Measurements from ENCODE around the gene POU2F1.

POU2F1 gene

DNA sequence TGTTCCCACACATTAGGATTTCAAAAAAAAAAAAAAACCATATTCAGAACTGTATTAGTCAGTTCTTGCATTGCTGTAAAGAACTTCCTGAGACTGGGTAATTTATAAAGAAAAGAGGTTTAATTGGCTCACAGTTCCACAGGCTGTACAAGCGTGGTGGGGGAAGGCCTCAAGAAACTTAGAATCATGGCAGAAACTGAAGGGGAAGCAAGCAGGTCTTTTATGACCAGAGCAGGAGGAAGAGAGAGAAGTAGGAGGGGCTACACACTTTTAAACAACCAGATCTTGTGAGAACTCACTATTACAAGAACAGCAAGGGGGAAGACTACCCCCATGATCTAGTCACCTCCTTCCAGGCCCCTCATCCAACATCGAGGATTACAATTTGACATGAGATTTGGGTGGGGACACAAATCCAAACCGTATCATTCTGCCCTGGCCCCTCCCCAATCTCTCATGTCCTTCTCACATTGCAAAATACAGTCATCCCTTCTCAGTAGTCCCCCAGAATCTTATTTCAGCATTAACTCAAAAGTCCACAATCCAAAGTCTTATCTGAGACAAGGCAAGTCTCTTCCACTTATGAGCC, 51.8 kb downstream of the POU2F1 start:
- DNase-seq (ENCODE audit: low read depth): no peak

GRCh38 chr1:167273027-167273800, 52.5 kb downstream of the POU2F1 start:
- no peak for DNase-seq (ENCODE audit: low read depth)

DNA sequence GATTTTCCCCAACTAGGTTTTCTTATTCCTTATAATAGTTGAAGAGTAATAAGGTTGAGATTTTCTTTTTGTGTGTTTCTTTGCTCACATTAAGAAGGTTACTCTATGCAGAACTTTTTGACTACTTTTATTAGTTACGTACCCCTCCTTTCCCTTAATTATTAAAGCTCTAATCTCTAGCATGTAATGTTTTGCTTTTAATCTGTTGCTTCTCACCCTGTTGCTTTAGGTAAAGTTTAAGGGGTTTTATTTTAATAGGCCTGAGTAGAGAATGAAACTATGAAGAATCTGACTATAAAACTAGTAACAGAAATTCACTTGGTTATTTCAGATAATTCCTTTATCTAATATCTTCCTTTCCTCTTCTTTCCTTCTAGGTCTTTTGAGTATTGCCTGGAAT, 53.4 kb downstream of the POU2F1 start:
- no peak for DNase-seq (ENCODE audit: low read depth)

GRCh38 chr1:167276969-167277368, 56.3 kb downstream of the POU2F1 start:
- DNase-seq (ENCODE audit: low read depth): no peak

GRCh38 chr1:167278497-167278896, 57.8 kb downstream of the POU2F1 start:
- no peak for DNase-seq (ENCODE audit: low read depth)

DNA sequence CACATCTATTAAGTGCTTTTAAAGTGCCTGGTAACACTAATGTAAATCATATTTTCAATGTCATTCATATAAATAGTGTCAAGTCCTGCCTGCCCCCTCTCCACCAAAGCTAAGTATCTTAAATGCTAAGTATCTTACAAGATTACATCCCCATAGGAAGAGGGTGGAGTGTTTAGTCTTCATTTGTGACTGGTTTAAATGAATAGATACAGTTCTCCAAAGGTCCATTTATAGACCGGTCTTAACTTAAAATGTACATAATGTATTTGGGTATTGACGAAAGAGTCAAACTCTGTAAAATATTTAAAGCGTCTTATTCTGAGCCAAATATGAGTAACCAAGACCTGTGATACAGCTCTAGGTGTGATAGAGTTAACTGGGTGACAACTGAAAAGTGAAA, 60.2 kb downstream of the POU2F1 start:
- DNase-seq (ENCODE audit: low read depth): no peak

DNA sequence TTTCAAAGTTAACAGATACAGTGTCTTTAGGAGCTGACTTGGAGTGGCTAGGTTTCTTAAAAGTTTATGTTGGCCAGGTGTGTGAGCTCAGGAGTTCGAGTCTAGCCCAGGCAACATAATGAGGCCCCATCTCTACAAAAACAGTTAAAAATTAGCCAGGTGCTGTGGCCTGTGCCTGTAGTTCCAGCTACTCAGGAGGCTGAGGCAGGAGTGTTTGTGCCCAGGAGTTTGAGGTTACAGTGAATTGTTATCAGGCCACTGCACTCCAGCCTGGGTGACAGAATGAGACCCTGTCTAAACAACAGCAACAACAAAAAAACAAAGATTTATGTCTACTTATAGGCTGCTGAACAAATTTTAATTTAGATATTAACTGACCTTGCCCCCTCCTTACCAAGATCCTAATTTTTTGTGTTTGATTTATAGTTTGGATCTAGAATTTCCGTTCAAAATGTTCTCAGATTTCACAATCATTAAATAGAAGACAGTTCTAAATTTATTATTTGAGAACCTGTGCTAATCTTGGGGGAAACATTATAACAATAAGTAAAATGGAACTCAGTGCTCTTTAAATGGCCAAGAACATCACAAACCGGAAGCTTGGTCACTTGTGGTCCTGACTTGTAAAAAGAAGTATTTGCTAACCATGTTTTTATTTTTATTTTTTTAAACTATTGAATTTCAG, 67.8 kb downstream of the POU2F1 start:
- DNase-seq (ENCODE audit: low read depth): no peak

DNA sequence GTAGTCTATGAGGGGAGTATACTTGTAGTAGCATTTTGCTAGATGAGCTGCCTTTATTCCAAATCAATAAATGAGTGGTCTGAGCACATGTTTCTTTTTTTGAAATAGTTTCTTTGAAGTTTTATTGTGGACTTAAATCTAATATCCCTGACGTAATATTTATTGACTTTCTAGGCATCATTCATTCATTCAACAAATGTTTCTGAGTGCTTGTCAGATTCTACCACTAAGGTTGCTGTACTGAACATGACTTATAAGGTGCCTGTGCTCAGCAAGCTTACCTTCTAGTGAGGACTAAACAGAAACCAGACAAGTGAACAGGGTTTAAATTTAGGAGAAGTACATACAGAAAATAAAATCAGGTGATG, 68.4 kb downstream of the POU2F1 start:
- DNase-seq (ENCODE audit: low read depth): no peak

DNA sequence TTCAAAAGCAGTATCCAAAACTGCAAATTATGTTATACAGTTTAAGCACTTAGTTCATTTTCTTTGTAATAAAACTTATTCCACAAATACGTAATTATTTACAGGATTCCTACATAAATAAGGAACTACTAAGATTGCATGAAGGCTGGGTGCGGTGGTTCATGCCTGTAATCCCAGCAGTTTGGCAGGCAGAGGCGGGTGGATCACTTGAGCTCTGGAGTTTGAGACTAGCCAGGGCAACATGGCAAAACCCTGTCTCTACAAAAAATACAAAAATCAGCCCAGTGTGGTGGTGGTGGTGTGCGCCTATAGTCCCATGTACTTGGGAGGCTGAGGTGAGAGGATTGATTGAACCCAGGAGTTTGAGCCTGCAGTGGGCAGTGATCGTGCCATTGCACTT, 69.3 kb downstream of the POU2F1 start:
- no peak for DNase-seq (ENCODE audit: low read depth)

- no peak for DNase-seq (ENCODE audit: low read depth)
These were observed 71.0 kb downstream of the POU2F1 start for GRCh38 chr1:167291539-167292185.

GRCh38 chr1:167292216-167292615, 71.5 kb downstream of the POU2F1 start:
- no peak for DNase-seq (ENCODE audit: low read depth)

GRCh38 chr1:167293057-167293456, 72.4 kb downstream of the POU2F1 start:
- DNase-seq (ENCODE audit: low read depth): no peak

- DNase-seq (ENCODE audit: low read depth): no peak
These were observed 73.8 kb downstream of the POU2F1 start for GRCh38 chr1:167294528-167294927.

- no peak for DNase-seq (ENCODE audit: low read depth)
These were observed 76.8 kb downstream of the POU2F1 start for GRCh38 chr1:167297222-167298214.

DNA sequence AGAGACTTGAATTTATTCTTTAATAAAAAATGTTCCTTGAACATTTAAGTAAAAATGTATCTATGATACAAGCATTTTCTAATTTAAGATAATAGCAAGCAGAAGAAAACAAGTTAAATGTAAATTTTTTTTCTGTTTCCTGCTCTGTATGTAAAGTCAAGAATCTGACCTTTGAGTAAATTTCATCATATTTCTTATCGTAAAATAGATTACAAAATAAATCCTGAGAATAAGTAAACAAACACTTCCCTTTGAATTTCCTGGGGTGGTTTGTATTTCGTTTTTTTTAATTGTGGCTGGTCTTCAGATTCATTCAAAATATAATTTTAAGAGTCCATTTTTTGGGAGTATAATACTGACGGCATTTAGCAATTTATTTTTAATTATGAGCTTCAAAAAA, 77.6 kb downstream of the POU2F1 start:
- DNase-seq (ENCODE audit: low read depth): no peak

DNA sequence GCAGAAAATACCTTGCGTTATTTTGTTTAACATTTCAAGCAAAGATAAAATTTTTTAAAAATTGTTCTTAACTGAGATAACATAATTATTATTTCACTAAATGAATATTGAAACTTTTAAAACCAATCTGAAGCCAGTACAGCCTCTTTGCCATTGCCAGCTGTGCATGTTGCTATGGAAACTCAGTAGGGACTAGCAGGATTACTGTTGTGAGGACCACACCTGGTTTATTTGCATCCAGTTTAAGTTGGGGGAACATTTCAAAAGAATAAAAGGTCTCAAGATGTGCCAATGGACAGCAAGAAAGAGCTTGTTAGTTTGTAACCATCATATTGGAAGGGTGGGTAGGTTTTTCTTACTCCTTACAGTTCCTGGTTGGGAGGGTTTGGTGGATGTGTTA, 80.7 kb downstream of the POU2F1 start:
- no peak for DNase-seq (ENCODE audit: low read depth)

DNA sequence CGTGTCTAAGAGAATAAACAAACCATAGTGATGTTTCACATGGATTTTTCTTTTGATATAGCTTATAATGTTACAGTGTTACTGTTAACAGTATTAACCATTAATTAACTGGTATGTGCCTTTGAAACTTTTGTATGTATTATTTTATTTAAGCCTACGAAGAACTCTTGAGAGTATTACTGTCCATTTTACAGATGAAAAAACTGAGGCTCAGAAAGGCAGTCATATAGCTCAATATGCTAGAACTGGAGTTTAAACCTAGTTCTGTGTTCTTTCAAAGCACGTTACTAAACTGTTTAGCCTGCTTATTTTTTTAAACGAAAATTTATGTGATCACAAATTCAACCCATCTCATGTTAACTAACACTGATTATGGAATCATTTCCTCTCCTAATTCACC, 83.5 kb downstream of the POU2F1 start:
- no peak for DNase-seq (ENCODE audit: low read depth)

DNA sequence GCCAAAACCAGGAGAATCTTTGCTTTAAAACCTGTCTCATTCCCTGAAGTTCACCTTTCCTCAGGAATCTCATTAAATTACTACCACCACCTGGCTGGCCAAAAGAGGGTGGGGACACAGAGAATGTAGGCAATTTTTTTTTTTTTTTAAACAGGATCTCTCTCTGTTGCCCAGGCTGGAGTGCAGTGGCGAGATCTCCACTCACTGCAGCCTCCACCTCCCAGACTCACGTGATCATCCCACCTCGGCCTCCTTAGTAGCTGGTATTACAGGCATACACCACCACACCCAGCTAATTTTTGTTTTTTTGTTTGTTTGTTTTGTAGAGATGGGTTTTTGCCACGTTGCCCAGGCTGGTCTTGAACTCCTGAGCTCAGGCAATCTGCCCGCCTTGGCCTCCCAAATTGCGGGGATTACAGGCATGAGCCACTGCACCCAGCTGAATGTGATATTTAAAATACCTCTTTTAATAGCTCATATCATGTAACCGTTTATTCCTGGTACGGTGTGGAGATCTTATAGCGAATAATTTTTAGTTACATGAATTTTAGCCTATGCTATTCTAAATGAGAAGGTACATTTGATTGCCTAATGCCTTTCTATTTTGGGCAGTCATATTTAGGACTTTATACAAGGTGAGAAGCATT, 84.5 kb downstream of the POU2F1 start:
- DNase-seq (ENCODE audit: low read depth): no peak

- DNase-seq (ENCODE audit: low read depth): no peak
These were observed 85.1 kb downstream of the POU2F1 start for GRCh38 chr1:167305706-167306277.

DNA sequence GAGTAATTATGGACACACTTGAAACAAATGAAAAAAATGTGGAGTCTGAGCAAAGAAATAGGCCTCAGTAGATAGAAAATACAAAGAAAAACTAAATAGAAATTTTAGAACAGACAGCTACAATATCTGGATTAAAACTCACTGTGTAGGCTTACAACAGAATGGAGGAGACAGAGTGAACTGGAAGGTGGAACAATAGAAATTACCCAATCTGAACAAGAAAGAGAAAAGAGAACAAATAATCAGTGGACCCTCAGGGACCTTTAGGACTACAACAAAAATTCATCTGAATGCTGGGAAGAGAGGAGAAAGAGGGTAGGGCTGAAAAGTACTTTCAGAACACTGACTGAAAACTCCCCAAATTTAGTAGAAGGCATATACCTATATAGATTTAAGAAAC, 90.0 kb downstream of the POU2F1 start:
- DNase-seq (ENCODE audit: low read depth): no peak

DNA sequence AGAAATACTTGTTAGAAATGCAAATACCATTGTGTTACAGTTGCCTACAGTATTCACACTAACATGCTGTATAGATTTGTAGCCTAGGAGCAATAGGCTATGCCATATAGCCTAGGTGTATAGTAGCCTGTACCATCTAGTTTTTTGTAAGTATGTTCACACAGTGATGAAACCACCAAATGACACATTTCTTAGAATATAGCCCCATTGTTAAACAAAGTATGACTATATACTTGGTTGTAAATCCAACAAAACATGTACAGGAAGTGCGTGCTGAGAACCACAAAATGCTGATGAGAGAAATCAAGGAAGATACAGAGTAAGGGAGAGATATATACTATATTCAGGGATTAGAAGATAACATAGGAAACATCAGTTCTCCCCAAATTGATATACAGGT, 92.2 kb downstream of the POU2F1 start:
- DNase-seq (ENCODE audit: low read depth): no peak

All from activated T-cell treated with anti-CD3 and anti-CD28 coated beads for 24 hours (primary cell).